ENCODE measurements around the gene BICD1.

The BICD1 gene

DNA sequence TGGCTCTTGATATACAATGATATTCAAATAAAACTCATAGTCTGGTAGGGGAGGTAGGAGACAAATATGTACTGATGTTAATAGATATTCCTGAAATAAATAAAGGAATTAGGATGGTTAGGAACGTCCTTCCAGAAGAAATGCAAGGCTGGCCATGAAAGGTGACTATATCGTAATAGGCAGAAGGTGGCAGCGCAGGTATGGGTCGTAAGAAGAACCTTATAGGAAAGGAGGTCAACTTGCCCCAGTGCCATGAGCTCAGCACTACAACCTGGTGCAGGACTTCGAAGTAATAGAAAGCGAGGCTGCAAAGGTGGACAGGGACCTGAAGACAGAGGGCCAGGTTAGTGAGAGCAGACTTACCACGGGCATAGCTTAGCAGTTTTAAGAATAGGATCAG, 237.4 kb downstream of the BICD1 start:
- no peak for DNase-seq (ENCODE audit: low spot score)

- DNase-seq (ENCODE audit: low spot score): no peak
These were observed 246.9 kb downstream of the BICD1 start for GRCh38 chr12:32353540-32353939.

GRCh38 chr12:32357601-32358249, 251.1 kb downstream of the BICD1 start:
- no peak for DNase-seq (ENCODE audit: low spot score)

DNA sequence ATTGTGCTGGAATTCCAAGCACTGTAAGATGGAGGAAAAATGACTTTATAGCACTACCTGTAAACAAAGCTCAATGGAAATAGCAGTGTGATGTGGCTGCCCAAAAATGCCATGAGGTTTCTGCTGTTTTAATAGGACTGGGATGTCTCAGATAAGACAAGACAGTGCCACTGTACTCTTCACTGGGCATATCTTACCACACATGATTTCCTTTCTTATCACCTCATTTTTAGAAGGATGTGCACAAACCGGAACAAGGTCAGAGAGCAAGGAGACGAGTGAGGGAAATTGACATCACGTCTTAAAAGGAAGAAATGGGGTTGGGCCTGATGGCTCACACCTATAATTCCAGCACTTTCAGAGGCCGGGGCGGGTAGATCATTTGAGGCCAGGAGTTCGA, 254.3 kb downstream of the BICD1 start:
- no peak for DNase-seq (ENCODE audit: low spot score)

- no peak for DNase-seq (ENCODE audit: low spot score)
These were observed 256.2 kb downstream of the BICD1 start for GRCh38 chr12:32362892-32363291.

GRCh38 chr12:32365473-32366064, 258.9 kb downstream of the BICD1 start:
- peak; percentile 32 for DNase-seq (ENCODE audit: low spot score)

DNA sequence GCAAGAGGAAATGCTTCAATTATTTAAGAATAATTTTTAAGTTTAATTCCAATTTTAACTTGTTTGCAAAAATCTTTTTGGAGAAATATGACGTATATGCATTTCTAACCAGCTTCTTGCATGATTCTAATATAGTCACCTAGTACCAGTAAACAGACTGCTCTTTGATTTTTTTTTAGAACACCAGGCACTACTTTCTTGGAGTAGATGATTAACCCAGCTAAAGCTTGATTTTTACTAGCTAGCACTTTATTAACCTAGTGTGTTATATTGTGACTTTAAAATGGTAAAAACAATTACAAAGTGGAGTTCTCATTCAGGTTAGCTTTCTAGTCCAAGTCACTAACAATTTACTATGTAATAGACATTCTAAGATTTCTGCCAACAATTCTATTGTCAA, 260.1 kb downstream of the BICD1 start:
- DNase-seq (ENCODE audit: low spot score): no peak

DNA sequence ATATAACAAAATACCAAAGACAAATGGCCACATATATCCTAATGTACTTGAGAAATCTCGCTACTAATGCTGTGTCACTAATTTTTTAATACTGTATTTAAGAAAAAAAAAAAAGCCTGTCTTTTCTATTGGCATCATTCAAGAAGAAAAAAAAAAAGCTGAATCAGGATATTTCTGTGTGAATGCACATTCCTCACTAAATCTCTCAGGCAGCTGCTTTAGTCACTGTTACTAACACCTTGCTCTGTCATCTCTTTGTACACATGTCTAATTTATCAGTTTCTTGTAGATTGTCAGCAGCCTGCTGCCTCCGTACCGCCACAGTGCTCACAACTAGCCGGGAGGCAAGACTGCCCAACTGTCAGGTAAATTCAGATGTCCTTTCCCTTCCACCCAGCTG, 260.7 kb downstream of the BICD1 start:
- no peak for DNase-seq (ENCODE audit: low spot score)

DNA sequence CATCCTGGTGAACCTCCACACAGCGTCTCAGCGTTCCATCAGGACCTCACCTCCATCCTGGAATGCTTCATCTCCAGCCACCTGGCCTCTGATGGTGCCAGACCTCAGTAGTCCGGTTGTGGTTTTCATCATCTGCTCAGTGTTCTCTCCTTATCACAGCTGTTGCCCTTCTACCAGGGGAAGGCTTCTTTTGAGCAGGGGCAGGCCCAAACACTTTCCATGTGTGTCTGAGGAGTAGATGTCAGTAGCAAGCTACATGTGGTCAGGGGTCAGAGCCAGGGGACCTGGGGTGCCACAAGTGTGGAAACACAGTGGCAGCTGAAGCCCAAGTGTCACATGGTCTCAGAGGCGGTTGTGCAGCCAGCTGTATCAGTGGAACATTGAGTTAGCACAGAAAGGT, 262.6 kb downstream of the BICD1 start:
- no peak for DNase-seq (ENCODE audit: low spot score)

GRCh38 chr12:32377344-32378055, 270.9 kb downstream of the BICD1 start:
- no peak for DNase-seq (ENCODE audit: low spot score)

DNA sequence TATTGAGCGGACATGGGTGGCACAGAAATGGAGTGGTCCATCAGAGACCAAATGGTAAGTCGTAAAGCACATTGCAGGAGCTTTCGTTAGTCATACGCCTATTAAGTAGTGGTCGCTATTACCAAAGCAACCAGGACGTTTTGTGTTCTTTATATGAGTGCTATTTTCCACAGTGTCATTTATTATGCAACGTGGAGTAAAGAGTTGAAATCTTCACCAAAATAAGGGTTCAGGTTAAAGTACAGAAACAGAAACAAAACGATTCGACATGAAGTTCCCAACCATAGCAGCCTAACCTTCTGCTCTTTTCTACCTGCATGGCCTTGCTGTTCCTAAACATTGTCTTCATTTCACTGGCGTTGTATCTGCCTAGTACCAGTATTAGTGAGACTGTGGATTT, 272.6 kb downstream of the BICD1 start:
- no peak for DNase-seq (ENCODE audit: low spot score)

GRCh38 chr12:32379667-32380066, 273.0 kb downstream of the BICD1 start:
- no peak for DNase-seq (ENCODE audit: low spot score)

DNA sequence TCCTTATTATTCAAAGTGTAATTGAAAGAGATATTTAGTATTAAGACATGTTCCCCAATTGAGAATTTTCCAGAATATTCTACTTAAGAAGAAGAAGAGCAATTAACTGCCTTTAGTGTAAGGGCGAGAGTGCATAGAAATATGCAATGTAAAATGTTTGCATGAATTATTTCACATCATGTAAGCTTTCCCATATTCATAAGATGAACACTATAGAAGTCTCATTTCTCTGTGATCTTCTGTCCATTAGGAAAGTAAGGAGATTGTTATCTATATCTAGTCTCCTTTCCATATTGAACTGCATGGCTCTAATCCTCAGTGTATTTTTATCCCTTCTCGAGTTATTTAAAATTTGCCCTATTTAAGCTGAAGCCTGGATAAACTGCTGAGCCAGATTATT, 275.6 kb downstream of the BICD1 start:
- no peak for DNase-seq (ENCODE audit: low spot score)

- no peak for DNase-seq (ENCODE audit: low spot score)
These were observed 284.0 kb downstream of the BICD1 start for GRCh38 chr12:32390572-32391219.

DNA sequence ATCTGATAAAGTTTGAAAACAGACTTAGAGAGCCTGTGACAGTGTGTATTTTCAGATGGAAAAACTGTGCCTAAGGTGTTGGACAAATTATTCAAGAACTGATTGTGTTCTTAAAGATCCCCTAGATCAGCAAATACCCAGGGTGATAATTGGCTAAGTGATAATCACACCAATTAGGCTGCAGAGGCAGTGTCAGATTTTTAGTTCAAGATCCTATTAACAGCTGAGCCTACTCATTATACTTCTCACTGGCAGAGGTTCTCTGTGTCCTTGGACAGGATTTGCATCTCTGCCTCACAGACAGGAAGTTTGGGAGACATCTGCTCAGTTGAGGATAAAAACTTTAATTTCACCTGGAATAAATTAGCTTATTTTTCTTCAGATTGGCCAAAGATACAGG, 288.4 kb downstream of the BICD1 start:
- no peak for DNase-seq (ENCODE audit: low spot score)

GRCh38 chr12:32397696-32398095, 291.0 kb downstream of the BICD1 start:
- DNase-seq (ENCODE audit: low spot score): no peak

GRCh38 chr12:32398181-32398580, 291.5 kb downstream of the BICD1 start:
- no peak for DNase-seq (ENCODE audit: low spot score)

DNA sequence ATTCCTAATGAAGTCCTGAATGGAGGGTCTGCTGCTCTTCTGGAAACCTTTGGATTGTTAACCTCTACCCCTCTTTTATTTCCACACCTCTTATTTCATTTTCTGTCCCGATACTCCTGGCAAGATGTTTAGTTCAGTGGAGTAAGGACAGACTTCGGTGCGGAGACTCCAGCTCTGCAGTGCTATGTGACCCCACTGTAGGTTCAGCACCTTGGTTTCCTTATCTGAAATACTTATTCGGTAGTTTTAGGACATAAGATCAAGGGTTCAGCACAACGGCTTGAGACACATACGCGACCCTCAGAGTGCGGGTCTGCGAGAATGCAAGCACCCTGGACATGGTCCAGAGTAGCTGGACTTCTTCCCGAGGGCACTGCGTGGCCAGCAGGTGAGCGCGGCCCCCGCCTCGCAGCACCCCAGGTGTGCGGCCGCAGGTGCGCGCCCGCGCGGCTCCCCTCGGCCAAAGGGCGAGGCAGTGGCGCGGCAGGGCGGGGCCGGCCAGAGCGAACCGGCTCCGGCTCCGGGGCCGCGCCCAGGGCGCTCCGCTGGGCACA, 292.2 kb downstream of the BICD1 start:
- no peak for DNase-seq (ENCODE audit: low spot score)

DNA sequence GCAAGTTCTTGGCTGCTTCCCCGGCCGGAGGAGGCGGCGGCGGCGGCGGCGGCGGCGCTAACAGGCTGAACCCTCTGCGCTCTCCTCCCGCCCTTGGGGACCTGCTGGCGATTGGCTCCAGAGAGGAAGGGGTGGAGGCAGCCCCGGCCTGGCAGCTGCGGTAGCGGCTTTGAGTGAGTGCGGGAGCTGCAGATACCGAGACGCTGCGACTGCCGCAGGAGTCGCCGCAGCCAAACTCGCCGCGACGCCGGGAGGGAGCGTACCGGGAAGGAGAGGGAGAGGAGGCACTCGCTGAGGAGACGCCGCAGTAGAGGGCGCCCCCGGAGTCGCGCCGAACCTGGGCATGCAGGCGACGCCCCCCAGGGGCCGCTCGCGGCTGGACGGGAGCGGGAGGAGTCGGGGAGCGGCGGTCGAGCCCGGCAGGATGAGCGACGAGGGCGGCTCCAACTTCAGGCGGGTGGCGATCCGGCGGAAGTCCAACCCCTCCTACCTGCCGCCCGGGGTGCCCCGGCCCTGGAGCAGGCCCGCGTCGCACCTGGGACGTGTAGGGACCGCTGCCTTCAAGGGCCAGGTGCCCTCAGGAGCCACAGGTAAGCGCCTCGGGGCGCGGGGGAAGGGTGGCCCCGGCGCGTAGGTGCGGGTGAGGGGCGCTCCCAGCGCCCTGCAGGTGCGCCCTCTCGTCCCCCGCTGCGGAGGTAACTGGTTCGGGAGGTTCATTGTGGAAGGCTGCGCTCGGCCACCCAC, 292.9 kb downstream of the BICD1 start, which contains the start of gene FGD4:
Gene FGD4, plus strand, starts transcription at position 189 of the 744 bp plus-strand sequence.
- DNase-seq (ENCODE audit: low spot score): peak; percentile 87

DNA sequence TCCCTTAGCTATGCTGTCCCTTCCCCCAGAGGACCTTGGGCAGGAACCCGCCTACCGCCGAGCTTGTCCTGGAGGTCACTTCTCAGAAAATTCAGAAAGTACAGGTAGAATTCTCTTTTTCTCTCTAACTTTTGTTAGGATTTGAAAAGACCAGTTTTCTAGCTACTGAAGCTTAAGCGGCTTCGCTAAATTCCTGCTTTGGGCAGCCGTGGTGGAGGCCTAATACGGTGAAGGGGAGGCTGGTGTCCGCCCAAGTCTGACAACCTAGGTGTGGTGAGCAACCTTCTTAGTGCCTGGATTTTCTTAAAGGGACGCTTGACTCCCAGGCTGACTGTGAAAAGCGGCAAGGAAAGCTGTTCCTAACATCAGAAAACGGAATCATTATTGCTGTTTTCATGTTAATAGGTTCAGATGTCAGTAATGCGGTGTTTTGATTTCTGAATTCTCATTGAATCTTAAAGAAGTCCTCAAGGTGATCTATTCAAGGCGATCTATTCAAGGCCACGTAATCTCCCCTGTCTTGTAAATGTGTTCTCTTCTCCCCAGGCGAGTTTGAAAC, 293.5 kb downstream of the BICD1 start:
- DNase-seq (ENCODE audit: low spot score): peak; percentile 51

- DNase-seq (ENCODE audit: low spot score): no peak
These were observed 294.2 kb downstream of the BICD1 start for GRCh38 chr12:32400866-32401265.

- DNase-seq (ENCODE audit: low spot score): no peak
These were observed 295.5 kb downstream of the BICD1 start for GRCh38 chr12:32402170-32402569.
